ENCODE measurements around the gene NUDT1.

The NUDT1 gene

DNA sequence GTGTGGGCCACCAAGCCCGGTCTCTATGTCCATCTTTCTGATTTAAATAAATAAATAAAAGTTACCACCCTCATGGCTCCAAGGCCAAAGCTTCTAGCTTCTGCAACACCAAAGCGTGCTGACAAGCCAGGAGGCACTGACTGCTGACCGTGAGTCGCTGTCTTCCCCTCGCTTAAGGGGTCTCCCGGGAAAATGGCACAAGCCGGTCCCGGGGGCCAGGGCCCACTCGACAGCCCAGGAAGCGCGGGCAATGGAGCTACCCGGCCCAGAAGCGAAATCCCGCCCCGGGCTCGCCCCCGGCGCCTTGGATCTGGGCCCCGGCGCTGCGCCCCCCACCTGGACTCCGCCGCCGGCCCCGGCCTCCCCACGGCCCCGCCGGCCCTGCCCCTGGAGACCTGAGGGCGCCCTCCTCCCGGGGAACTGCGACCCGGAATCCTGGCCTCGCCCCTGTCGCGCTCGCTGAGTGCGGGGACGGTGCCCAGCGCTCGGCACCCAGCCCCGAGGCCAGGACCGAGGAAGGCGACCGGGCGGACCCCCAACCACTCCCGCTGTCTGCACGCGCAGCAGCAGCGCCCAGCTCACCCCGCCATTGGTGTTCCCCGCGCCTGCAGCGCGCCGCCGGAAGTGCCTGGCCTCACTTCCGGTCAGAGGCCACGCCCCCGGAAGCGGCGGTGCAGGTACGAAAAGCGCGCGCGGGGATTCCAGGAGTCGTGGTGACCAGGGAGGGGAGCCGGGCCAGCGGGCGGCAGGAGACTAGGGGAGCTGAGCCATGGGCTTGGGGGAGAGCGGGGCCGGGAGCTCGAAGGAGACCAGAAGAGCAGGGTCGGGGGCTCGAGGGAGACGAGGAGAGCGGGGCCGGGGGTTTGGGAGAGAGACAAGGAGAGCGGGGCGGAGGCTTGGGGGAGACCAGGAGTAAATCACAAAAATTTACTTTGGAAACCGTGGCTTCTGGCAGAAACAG, at the start of gene NUDT1, which contains the start of gene MRM2:
NUDT1 (plus strand) TSS at position 647 of the 961 bp plus-strand sequence. CDS start 2,349 bp downstream, outside the sequence.
MRM2 (minus strand) TSS at position 626 of the 961 bp plus-strand sequence; CDS start at position 590, 36 bp downstream.
- peak; percentile 73 for DNase-seq

DNA sequence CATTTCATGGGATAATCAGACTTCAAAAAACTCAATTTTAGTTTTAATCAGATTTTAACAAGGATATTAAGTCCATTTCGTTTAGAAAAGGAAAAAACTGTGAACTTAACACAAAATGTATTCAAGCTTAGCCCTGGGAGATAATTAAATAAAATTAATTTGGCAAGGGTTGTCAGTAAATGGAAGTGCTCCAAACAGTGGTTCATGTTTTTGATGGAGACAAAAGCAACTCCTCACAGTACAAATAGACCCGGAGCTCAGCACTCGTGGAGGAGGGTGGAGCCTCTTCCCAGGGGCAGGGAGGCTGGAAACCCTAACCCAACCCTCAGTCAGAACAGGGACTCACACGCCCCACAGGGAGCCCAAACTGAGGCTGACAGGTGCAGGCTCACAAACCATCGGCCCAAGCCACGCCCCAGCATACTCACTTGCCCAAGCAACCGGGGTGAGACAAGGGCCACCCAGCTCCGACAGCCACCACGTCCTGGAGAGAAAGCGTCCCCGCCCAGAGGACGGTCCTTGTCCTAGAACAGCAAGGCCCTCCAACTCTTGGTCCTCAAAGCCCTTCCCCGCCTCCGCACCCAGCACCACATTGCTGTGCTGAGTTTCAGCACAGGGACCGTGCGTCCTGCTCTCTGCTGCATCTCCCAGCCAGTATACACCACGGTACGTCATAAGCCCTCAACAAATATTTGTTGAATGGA, 49.0 kb upstream of the NUDT1 start:
- DNase-seq, result no peak

DNA sequence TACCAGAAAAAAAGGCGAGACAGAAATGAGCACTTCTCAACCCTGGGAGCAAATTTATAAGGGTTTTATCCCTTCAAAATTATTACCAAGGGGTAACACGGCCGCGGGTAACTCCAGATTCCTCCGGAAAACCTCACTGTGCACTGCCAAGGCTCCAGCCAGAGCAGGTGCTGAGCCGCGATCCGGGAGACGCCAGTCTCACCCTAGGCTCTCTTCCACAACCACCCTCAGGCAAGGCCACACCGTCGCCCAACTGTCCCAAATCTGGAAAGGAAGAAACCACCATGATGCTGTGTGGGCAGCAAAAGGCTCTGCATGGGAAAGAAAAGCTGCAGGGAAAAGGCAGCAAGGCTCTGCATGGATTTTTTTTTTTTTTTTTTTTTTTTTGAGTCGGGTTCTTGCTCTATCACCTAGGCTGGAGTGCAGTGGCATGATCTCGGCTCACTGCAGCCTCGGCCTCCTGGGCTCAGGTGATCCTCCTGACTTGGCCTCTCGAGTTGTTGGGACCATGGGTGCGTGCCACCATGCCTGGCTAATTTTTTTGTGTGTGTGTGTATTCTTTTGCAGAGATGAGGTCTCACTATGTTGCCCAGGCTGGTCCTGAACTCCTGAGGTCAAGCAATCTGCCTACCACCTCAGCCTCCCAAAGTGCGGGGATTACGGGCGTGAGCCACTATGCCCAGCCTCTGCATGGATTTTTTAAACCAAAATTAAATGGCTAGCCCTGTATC, 48.3 kb upstream of the NUDT1 start:
- no peak for DNase-seq

DNA sequence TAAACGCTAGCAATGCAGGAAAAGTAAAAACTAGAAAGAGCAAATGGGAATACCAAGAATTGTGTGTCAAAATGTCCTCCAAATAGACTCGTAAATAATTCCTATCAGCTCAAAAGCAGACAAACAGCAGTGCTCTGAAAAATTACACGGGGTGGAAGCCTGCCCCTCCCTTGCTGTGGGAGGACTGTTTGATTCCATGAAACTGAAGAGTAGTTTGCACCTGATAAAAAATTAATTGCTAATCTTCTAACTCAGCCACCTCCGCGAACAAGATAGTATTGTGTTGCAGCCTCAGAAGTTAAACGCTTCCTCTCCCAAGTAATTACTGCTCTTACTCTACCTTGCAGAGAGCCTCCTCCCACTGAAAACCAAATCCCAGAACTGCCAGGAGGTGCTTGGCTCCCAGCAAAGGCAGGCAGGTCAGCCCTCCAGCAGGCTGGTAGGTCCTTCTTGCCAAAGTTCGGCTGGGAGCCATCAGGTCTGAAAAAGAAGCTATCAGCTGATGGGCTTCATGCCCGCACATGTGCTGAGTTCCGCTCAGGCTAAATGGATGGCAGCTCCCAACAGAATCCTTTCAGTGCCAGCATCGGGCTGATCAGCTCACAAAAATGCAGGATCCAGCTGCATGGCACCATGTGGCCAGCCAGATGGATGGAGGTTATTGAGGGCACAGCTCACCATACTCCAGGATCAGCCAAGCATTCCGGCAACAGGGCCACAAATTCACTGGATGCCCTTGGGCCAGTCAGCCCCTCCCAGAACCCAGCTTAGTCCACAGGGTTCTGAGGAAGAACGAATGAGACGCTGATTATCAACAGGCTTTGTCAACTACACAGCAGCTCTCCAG, 46.4 kb upstream of the NUDT1 start:
- DNase-seq, result no peak

DNA sequence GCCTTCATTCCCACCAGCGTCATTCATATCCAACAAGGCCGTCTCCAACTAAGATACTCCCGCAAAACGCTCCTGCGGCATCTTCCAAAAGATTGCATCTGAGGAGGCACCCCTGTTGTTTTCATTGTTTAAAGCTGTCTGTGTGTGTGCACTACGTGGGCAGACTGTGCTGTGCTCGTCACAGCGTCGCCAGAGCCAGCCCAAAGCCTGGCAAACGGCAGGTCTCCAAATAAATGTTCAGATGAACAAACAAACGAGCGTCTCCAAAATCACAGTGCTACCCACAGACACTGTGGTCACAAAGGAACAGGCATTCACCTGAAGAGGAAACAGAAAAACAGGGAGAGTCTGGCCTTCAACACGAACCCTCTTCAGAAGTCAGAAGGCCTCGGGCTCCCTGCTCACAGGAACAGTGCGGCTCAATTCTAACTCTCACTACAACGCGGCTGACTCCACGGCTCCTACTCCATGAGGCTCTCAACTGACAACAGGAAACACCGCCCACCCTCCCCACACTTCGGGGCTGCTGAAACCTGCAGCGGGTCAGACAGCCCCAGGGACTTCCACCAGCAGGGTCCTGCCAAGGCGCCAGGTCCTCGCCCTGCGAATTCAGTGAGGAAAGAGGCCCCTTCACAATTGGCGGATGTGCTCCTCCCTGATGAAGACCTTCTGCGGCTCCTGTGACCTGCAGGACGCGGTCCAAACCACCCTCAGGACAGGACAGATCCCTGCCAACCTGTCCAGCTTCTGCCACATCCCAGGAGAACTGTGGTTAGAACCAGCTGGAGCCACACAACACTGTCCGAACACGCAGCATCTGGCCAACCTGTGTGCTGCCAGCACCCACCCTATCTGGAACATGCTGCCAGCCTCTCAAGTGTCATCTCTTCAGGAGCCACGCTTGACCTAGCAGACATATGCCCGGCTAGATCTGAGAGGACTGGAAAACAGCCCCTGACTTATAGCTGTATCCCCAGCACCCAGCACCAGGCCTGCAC, 45.3 kb upstream of the NUDT1 start:
- no peak for DNase-seq

DNA sequence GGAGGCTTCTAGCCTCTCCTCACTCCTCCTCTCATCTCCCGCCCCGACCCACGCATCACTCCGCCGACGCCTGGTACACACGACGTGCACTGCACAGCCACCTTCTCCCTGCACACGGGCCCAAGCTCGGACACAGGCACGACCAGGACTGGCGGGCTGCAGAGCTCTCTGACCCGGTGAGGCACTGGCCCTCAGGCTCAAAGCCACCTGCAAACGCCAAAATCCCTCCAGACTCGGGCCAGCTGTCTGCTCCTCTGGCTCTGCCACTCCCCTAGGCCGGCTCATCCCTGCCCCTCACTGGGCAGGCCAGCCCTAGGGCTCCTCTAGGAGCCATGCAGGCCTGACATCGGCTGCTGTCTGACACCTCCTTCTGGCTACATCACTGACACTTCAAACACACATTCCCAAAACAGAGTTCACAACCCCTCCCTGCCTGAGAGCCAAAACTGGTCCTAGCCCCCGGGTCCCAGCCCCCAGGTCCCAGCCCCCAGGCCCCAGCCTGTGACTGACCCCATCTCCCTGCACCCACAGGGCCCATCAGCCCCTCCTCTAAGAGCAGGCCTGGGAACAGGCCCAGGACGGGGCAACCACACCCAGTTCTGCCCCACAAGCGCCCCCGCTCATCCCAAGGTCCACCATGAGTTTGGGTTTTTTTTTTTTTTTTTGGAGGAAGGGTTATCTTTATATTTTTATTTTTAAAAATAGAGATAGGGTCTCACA, 44.4 kb upstream of the NUDT1 start:
- no peak for DNase-seq

DNA sequence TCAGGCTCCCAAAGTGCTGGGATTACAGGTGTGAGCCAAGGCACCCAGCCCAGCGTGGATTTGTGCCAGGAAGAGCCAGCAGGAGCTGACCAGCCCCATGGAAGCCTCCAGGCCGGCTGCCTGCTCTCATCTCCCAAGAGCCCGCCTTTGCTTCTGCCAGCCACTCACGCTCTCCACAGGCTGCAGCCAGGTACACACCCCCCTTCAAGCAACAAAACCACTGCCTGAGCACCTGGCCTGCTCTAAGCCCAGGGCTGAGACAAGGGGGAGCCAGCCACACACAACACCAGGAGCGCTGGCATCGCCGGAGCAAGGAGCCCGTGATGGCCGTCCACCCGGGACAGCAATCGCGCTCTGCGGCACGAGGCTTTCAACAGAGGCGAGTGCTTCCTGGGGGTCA, 43.8 kb upstream of the NUDT1 start:
- DNase-seq, result no peak

DNA sequence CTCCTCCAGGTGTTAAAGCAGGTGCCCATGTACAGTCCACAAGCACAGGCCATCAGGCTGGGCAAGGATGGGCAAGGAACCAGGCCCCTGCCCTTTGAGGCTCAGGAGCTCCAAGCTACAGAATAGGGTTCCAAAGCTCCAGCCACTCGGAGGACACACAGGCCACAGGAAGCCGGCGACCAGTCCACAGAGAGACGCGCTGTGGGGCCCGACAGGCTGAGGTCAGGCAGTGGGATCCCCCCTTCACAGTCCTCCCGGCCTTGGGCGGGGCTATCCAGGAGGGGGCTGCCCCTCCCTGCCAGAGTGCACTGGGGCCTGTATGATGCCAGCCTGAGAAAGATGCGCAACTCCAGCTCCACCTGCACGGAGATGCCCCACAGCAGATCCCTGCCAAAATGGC, 43.3 kb upstream of the NUDT1 start:
- DNase-seq, result no peak

DNA sequence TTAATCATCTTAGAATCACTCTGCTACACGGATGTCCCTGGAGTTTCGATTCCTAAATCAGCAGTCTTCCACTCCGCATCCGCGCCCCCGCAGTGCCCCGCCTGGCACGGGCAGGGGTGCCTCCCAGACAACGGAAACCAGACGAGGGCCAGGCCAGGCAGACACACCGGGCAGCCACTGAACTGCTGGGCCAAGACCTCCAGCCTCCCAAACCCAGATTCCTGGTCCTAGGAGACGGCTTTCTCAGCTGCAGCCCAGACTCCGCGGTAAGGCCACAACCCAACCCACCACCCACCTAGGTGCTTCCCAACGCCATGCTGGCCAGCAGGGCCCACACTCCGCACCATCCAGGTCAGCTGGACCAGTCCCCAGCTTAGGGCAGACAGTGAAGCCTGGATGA, 42.5 kb upstream of the NUDT1 start:
- no peak for DNase-seq

DNA sequence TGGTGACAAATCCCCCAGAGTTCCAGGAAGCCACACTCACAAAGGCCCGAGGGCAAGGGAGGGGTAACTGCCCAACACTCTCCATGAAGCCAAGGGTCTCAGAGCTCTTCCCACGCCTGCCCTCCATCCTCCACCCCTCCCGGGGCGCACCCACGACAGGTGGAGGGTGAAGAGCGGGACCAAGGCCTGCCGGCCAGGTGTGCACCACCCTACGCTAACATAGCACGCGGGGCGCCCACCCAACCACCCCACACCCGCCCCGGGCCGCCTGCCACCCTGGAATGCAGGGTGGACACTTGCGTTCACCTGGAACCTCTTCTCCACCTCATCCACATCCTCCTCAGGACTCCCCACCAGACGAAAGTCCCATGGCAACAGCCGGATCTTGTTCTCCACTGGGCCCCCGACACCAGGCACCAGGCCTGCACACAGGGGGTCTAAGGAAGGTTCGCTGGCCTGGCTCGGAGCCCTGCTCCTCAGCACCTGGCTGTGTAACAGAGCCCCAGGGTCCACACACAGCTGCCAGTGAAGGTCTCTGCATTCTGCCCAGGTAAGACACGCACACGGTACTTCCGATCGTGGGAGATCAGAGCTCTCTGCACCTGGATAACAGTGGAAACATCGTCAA, 42.0 kb upstream of the NUDT1 start:
- DNase-seq, result no peak

DNA sequence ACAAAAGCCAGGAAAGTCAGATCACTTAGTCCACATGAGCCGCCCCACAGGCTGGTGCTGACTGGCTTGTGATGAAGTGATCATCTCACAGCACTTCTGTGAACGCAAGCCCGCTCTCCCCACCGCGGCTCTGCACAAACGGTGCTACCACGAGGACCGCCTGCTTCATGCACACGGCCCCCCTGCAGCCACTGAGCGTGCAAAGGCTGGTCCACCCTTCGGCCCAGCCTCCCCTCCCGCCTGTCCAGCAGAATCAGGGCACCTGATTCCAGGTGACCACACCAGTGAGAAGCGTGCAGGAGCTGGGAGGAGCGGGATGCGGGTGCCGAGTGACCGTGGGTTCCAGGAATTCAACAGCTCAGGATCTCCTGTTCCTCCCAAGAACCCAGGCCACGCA, 41.4 kb upstream of the NUDT1 start:
- DNase-seq, result no peak

DNA sequence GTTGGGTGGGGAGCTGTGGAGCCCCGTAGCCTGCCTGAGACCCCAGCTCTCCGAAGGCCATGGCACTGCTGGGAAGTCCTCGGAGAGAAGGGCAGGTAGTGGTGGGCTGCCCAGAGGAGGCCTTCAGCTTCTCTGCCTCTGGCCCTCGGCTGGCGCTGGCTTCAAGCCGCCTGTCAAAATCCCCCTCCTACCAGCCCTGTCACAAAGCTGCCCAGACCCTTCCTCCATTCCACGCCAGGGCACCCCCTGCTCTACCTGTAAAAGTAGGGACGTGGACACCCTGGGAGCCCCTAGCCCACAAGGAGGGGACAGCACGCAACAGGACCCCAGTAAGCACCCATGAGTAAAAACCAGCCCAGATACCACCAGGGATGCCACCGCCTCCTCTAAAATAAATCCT, 40.9 kb upstream of the NUDT1 start:
- no peak for DNase-seq

DNA sequence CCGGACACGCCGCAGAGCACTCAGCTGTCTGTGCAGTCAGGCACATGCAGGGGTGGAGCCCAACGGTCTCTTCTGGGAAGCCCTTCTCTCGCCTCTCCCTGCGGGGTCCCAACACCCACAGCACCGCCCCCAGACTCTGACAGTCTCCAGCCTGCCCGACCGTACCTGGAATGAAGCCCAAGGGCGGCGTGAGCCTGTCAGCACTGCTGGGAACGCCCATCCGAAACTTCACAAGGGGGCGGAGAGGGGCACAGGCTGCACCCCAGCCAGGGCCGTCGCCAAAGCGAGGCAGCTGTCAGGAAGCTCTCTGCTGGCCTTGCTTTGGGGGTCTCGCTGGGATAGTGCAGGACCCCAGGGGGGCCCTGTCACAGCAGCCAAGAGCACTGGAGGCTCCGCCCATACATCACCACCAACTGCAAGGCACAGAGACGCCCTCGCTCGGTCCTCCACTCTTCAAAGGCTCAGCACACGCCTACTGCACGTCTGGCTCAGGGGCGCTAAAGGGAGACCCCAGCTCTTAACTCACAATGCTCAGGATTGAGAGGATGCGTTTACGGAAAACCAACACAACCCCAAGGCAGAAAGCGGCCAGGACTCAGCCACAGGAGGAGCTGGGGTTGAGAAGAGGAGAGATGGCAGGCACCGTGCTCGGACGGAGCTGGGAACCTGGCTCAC, 40.2 kb upstream of the NUDT1 start:
- DNase-seq, result no peak

DNA sequence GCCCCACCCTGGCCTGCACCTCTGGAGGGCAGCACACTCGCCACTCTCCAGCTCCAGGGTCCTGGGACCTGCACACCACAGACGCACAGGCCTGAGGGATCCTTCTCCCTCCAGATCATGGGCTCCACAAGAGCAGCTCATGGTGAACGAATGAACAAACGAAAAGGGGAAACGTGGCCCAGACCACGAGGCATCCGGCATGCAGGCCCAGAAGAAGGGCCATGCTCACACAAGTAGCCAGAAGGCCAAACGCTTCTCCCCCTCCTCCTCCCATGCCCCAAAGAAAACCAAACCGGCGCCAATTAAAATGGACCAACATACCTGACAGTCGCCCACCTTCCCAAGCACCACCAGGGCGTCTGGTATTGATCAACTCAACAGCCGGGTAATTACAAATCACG, 39.7 kb upstream of the NUDT1 start:
- DNase-seq, result no peak

DNA sequence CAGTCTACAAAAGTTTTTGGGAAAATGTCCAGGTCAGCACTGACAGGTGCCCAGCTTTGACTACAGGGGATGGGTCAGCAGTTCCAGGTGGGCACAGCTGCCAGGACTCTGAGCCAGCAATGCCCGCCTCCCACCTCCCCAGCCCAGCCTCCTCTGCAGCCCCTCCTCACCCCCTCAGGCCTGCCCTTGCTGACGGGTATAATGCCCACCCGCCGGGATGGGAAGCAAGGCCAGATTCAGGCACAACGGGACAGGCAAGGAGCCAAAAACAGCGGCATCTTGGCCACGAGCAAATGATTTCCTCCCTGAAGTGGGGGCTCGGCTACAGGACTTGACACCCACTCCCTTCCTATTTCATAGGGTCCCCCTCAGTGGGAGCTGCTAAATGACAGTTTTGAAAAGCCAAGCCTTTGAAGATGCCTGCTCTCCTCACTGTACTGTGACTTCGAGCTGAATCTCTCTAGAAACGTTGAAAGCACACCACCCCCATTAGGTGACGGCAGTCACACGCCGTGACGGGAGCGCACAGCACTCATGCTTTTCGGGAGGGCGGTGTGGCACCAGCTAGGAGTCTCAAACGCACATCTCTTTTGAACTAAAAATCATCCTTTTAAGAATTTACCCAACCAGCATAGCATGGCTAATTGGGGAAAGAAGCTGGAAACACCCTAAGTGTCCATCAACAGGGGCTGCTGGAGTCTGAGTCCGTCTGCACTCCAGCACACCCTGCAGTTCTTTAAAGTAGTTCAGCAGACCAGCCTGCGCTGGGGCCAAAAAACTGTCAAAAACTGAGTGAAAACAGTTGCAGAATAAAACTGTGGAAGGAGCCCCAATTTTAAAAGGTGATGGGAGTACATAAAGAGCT, 38.9 kb upstream of the NUDT1 start:
- no peak for DNase-seq

DNA sequence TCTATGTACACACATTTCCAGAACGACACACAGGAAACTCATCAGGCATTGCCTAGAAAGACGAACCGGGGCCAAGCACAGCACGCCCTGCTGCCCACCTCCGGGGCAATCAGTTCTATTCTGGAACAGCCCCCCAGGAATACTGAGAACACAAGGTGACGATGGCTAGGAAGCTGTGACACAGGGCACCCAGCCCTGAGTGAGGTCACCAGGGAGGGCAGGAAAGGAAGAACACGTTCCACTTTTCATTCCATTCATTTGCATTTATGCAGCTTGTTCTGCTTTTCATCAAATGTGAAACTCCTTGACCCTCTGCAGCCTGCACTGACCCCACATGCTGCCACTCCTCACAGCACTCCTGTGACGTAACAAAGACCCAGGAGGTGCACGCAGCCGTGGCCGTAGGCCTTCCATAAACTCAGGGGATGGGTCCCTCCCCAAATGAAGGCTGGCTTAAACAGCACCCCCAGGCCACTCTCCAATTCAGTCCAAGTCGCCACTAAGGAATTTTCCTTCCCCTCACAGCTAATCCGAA, 38.2 kb upstream of the NUDT1 start:
- no peak for DNase-seq

DNA sequence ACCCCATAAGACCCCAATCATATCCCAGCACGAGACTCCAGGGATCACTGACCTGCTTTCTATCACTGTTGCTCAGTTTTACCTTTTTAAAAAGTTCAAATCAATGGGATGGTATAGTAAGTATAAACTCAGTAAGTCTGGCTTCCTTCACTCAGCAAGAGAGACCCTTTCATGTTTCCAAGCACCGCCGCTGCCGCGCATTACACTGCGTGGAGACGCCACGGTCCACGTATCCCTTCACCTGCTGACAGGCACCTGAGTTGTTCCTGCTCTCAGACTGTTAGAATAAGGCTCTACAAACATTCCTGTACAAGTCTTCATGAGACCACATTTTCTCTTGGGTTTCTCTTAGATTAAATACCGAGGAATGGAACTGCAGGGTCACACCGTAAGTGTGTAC, 37.6 kb upstream of the NUDT1 start:
- DNase-seq, result no peak
